Activated B cell treated with CpG ODN at 0.5 μM for 24 hours (primary cell): ENCODE results near the gene OCA2. TPM values are rescaled to one million over a fixed set of nuclear protein-coding genes. Genes with fewer than 3 reads are reported as not detected.

Experiments used
- ATAC-seq: fragments of 200-7000 bp; cut with Tn5 transposase; one replicate; pipeline ENCODE4 v1.10.0; 2021; ENCODE audit warnings: low read depth, mild to moderate bottlenecking, moderate library complexity
- CTCF ChIA-PET: fragments of 350-600 bp; sonication (Branson Sonifier 250); formaldehyde crosslinking; loops from one replicate; lab custom pipeline; 2021; ENCODE audit warnings: antibody characterized with exemption; lab: Charles Lee
- POLR2A ChIA-PET: fragments of 350-600 bp; sonication (Branson Sonifier 250); formaldehyde crosslinking; loops from one replicate; lab custom pipeline; 2021; ENCODE audit warnings: antibody characterized with exemption; lab: Charles Lee
- DNase-seq: peaks from one replicate; pipeline ENCODE4 v3.0.0; 2022
- H3K27ac Mint-ChIP-seq: one replicate; pipeline ENCODE4 v1.8.0; 2020; ENCODE audit warnings: mixed read lengths
- H3K27me3 Mint-ChIP-seq: one replicate; pipeline ENCODE4 v1.8.0; 2021; ENCODE audit warnings: mixed read lengths
- H3K36me3 Mint-ChIP-seq: one replicate; pipeline ENCODE4 v1.8.0; 2021; ENCODE audit warnings: low read depth, mixed read lengths
- H3K4me1 Mint-ChIP-seq: one replicate; pipeline ENCODE4 v1.8.0; 2021; ENCODE audit warnings: mixed read lengths
- H3K4me3 Mint-ChIP-seq: one replicate; pipeline ENCODE4 v1.8.0; 2020; ENCODE audit warnings: mild to moderate bottlenecking, mixed read lengths
- H3K9me3 Mint-ChIP-seq: one replicate; pipeline ENCODE4 v1.8.0; 2020; ENCODE audit warnings: mixed read lengths
- intact Hi-C: fragments of 100-400 bp; cut with micrococcal nuclease; formaldehyde crosslinking; loops from one replicate; pipeline ENCODE4 v1.15.1; 2024
- total RNA-seq: library from RNA; stranded (reverse); gene quantifications from 2 replicates; pipeline ENCODE4 v1.2.3, GENCODE V29; 2022
- TF ChIP-seq, protein P1 (sequence below): fragments of 200-600 bp; IDR thresholded peaks from one replicate; pipeline ENCODE4 v1.8.0; 2022; ENCODE audit warnings: antibody characterized with exemption, mild to moderate bottlenecking

The OCA2 gene
- total RNA-seq, 1 donor from 2014 or later, result not detected

DNA sequence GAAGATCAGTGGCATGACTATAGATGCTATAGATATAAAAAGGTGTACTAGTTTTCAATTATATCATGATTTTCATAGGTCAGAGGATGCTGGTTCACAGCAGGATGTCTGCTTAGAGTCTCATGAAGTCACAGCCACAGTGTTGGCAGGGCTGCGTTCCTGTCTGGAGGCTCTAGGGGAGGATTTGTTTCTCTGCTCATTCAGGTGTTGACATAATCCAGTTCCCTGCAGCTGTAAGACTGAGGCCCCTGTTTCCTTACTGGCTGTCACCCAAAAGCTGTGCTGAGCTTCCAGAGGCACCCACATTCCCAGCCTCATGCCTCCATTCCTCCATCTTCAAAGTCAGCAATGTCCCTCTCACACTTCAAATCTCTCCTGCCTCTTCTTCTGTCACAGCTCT, 170.7 kb downstream of the OCA2 start:
- ChIA-PET POLR2A (no interaction called here), CTCF (no interaction called here)
- DNase-seq (no peak), ATAC-seq (no peak)
- TF ChIP-seq, protein P1, sequence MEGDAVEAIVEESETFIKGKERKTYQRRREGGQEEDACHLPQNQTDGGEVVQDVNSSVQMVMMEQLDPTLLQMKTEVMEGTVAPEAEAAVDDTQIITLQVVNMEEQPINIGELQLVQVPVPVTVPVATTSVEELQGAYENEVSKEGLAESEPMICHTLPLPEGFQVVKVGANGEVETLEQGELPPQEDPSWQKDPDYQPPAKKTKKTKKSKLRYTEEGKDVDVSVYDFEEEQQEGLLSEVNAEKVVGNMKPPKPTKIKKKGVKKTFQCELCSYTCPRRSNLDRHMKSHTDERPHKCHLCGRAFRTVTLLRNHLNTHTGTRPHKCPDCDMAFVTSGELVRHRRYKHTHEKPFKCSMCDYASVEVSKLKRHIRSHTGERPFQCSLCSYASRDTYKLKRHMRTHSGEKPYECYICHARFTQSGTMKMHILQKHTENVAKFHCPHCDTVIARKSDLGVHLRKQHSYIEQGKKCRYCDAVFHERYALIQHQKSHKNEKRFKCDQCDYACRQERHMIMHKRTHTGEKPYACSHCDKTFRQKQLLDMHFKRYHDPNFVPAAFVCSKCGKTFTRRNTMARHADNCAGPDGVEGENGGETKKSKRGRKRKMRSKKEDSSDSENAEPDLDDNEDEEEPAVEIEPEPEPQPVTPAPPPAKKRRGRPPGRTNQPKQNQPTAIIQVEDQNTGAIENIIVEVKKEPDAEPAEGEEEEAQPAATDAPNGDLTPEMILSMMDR, result no peak
- no peak overlapping the region for H3K4me3 Mint-ChIP-seq
- H3K4me1 Mint-ChIP-seq, result no peaks in the 10 kb centered on the region
- intact Hi-C loops, result no loop called here
- no peak overlapping the region for H3K27ac Mint-ChIP-seq
- H3K36me3 Mint-ChIP-seq, result no peaks in the 10 kb centered on the region
- peaks cover 20% of the 10 kb centered on the region for H3K9me3 Mint-ChIP-seq
- no peaks in the 10 kb centered on the region for H3K27me3 Mint-ChIP-seq

DNA sequence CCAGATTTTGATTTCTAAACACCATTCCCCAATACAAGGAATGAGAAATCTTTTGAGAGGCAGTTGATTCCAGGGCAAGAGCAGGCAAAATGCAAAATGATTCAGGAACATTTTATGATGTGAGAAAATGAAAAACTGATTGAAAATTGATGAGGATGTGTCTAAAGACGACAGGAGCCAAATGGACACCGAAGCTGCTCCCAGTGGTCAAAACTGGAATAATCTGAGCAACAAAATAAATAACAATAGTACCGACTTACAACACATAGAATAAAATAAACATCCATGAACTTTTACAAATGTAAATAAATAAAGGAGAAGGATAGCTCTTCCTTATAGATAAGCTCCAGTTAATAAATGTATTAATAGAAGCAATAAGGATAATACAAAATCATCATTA, 186.8 kb downstream of the OCA2 start:
- ATAC-seq (no peak), DNase-seq (no peak)
- Mint-ChIP-seq H3K9me3 (peaks cover 27% of the 10 kb centered on the region), H3K27ac (no peak overlapping the region), H3K27me3 (no peaks in the 10 kb centered on the region), H3K36me3 (no peaks in the 10 kb centered on the region), H3K4me3 (no peak overlapping the region), H3K4me1 (no peaks in the 10 kb centered on the region)
- ChIA-PET POLR2A (no interaction called here), CTCF (no interaction called here)
- intact Hi-C loops, result no loop called here
- TF ChIP-seq, protein P1, result no peak

DNA sequence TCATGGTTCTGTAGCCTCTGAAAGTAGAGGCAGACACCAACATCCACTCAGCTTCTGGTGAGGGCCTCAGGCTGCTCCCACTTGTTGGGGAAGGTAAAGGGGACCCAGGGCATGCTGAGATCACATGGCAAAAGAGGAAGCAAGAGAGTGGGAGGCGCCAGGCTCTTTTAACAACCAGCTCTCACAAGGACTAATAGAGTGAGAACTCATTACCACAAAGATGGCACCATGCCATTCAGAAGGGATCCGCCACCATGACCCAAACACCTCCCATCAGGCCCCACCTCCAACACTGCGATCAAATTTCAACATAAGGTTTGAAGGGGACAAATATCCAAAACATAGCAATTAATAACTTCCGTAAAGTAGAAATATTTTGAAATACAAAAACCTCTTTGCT, 192.3 kb downstream of the OCA2 start:
- H3K4me1 Mint-ChIP-seq, result no peaks in the 10 kb centered on the region
- POLR2A ChIA-PET, result no interaction called here
- no peak overlapping the region for H3K27ac Mint-ChIP-seq
- H3K9me3 Mint-ChIP-seq, result peaks cover 10% of the 10 kb centered on the region
- H3K36me3 Mint-ChIP-seq, result no peaks in the 10 kb centered on the region
- TF ChIP-seq, protein P1, result no peak
- ATAC-seq (no peak), DNase-seq (no peak)
- CTCF ChIA-PET, result no interaction called here
- no peak overlapping the region for H3K4me3 Mint-ChIP-seq
- intact Hi-C loops, result no loop called here
- H3K27me3 Mint-ChIP-seq, result no peaks in the 10 kb centered on the region

DNA sequence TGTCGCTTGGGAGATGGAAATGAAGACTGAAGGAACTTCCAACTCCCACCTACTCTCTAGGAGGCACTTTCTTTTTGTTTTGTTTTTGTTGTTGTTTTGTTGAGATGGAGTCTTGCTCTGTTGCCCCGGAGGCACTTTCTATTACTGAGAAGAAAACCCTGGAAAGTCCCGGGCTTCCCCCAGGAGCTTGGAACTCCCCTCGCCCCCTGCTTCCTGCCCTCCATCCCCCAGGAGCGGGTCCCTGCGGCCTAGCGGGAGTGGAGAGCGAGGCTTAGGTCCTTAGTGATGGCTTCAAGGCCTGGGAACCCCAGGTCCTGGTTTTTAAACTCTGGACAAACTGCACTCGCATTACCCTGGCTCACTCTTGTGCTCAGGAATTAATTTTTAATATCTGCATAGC, 195.7 kb downstream of the OCA2 start:
- DNase-seq (no peak), ATAC-seq (no peak)
- H3K36me3 Mint-ChIP-seq, result no peaks in the 10 kb centered on the region
- intact Hi-C loops, result no loop called here
- TF ChIP-seq, protein P1, result no peak
- ChIA-PET CTCF (no interaction called here), POLR2A (no interaction called here)
- peaks cover 3% of the 10 kb centered on the region for H3K4me1 Mint-ChIP-seq
- H3K27ac Mint-ChIP-seq, result no peak overlapping the region
- H3K4me3 Mint-ChIP-seq, result no peak overlapping the region
- H3K9me3 Mint-ChIP-seq, result peaks cover under 1% of the 10 kb centered on the region
- H3K27me3 Mint-ChIP-seq, result peaks cover 3% of the 10 kb centered on the region

DNA sequence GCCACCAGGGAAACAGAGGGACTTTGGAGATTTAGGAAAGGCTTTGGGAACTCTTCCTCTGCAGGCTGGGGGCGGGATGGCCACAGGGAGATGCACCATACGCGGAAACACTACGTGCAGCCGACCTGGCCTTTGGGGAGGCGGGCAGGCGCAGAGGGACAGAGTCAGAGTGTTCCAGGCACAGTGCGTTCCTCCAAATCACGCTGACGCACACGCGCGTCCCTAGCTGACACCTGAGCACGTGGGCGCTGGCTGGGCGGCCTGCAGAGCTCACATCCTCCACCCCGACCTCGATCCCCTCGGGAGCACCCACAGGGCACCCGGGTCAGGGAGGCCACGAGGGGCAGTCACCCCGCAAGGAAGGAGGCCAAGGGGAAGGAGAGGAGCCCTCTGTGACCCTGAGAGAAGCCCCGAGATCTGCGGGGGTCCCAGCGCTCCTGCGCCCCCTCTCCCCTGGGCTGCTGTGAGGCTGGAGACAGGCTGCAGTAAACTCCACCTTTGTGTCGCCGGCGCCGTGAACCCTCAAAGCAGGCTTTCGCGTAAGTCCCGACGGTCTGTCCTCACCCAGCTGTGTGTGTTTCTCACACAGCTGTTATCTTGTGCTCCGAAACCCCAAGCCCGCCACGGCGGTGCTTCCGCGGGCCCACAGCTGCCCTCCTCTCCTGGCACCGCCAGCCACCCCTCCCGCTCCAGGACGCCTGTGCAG, 196.3 kb downstream of the OCA2 start:
- peaks cover 3% of the 10 kb centered on the region for H3K4me1 Mint-ChIP-seq
- peaks cover 3% of the 10 kb centered on the region for H3K27me3 Mint-ChIP-seq
- TF ChIP-seq, protein P1, result no peak
- no peak overlapping the region for H3K27ac Mint-ChIP-seq
- no peaks in the 10 kb centered on the region for H3K36me3 Mint-ChIP-seq
- POLR2A ChIA-PET, result no interaction called here
- CTCF ChIA-PET, result no interaction called here
- DNase-seq (no peak), ATAC-seq (no peak)
- no peak overlapping the region for H3K4me3 Mint-ChIP-seq
- peaks cover 3% of the 10 kb centered on the region for H3K9me3 Mint-ChIP-seq
- intact Hi-C loops, result no loop called here
